Muscle of leg (tissue), 11 donors: Measurements from ENCODE around the gene NUP153. TPM values are rescaled to one million over a fixed set of nuclear protein-coding genes. Genes with fewer than 3 reads are reported as not detected.

Experiments
- DNase-seq: peaks from one replicate; pipeline ENCODE4 v3.0.0; 2013
- H3K27ac ChIP-seq: one replicate; pipeline ENCODE4 v1.5.1; 2013; ENCODE audit warnings: mild to moderate bottlenecking, low read length, control low read depth
- H3K27me3 ChIP-seq: one replicate; pipeline ENCODE4 v1.6.1; 2013; ENCODE audit warnings: low read length; ENCODE audit not compliant: control insufficient read depth, insufficient read depth
- H3K36me3 ChIP-seq: one replicate; pipeline ENCODE4 v1.6.1; 2013; ENCODE audit warnings: low read length; ENCODE audit not compliant: control insufficient read depth, insufficient read depth
- H3K4me1 ChIP-seq: one replicate; pipeline ENCODE4 v1.6.1; 2013; ENCODE audit warnings: low read length; ENCODE audit not compliant: control insufficient read depth, insufficient read depth
- H3K4me3 ChIP-seq: one replicate; pipeline ENCODE4 v1.5.1; 2013; ENCODE audit warnings: low read length, control low read depth
- H3K9me3 ChIP-seq: replicated peaks from 2 replicates; pipeline ENCODE4 v1.6.1; 2013; ENCODE audit warnings: low read depth, low read length; ENCODE audit not compliant: control insufficient read depth
- WGBS: methylation state at CpG from one replicate; pipeline ENCODE4 v1.1.5; 2013; ENCODE audit warnings: missing lambda C conversion rate; ENCODE audit not compliant: insufficient coverage; 5-methylcytosine and 5-hydroxymethylcytosine counted together
- polyA plus RNA-seq, 8 donors: library from polyadenylated mRNA; unstranded; fragments of 120-200 nt; gene quantifications; one replicate each; pipeline versions ENCODE4 v1.2.1 to v1.2.3, GENCODE V29; 2013; ENCODE audit warnings: inconsistent platforms in 1 of 8, low replicate concordance in 1 of 8; ENCODE audit not compliant: insufficient read length in 8 of 8, insufficient read depth in 1 of 8
- total RNA-seq: library from RNA; stranded (reverse); fragments of 120-200 nt; gene quantifications from one replicate; pipeline ENCODE4 v1.2.4, GENCODE V29; 2013

NUP153 gene
- total and polyA plus RNA-seq, 9 donors = 21.2 to 37.3 (median 29.3) TPM

DNA sequence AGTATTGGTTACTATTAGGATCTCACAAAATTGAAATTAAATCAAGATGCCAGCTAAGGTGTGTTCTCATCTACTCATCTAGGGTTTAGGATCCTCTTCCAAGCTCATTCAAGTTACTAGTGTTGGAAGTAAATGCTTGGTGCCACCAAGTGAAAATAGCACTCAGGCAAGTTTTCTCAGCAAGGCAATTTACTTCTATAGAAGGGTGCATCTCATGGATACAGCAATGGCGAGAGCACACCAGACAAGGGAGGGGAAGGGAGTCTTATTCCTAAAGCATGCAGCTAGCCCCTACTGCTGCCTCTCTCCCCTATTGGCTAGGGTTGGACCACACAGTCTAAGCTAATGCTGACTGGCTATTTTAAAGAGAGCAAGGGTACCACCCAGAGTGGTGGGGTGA is 129.7 kb downstream of the NUP153 start:
- H3K4me1 ChIP-seq = no peaks in the 10 kb centered on the region
- peaks cover 11% of the 10 kb centered on the region for H3K9me3 ChIP-seq
- 80% methylated on average over 1 of the region's 1 CpG for WGBS
- H3K36me3 ChIP-seq = no peaks in the 10 kb centered on the region
- peaks cover 3% of the 10 kb centered on the region for H3K27me3 ChIP-seq
- no peak overlapping the region for H3K4me3 ChIP-seq
- H3K27ac ChIP-seq = no peak overlapping the region
- DNase-seq = no peak

DNA sequence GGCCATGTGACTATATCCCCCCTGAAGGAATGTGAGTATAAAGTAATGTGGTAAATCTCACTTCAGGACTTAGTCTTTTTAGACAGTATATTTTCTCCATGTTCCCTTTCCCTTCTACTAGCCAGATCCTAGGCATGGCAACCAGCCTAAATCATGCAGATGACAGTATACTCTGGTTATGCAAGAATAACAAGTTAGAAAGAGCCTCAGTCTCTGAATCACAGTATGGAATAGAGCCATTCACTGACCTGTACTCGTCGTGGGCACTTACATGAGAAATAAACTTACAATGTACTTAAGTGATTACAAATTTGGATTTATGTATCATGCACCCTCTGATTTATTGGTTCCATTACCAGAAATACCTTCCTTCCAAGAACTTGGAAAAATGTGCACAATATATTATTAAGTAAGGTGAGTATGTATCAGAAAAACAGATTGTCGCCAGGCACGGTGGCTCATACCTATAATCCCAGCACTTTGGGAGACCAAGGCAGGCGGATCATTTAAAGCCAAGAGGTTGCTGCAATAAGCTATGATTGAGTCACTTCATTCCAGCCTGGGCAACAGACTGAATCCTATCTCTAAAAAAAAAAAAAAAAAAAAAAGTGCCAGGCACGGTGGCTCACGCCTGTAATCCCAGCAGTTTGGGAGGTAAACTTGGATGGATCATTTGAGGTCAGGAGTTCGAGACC is 131.7 kb downstream of the NUP153 start:
- 80% methylated on average over 1 of the region's 8 CpGs for WGBS
- DNase-seq = no peak
- Histone ChIP-seq H3K27ac (no peak overlapping the region), H3K27me3 (no peaks in the 10 kb centered on the region), H3K4me3 (no peak overlapping the region), H3K36me3 (no peaks in the 10 kb centered on the region), H3K4me1 (no peaks in the 10 kb centered on the region), H3K9me3 (peaks cover 11% of the 10 kb centered on the region)

DNA sequence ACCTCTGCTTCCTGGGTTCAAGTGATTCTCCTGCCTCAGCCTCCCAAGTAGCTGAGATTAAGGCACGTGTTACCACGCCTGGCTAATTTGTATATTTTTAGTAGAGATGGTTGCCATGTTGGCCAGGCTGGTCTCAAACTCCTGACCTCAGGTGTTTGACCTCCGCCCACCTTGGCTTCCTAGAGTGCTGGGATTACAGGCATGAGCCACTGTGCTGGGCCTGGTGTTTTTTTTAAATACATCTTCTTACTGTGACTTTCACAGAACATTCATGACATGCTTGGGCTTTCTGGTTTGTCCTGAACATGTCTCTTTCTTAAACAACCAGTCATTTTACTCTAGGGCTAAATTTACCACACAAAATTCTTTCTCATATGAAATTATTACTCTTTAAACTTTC is 141.3 kb downstream of the NUP153 start:
- DNase-seq = no peak
- Histone ChIP-seq H3K27ac (no peak overlapping the region), H3K4me1 (no peaks in the 10 kb centered on the region), H3K4me3 (no peak overlapping the region), H3K9me3 (peaks cover 11% of the 10 kb centered on the region), H3K27me3 (no peaks in the 10 kb centered on the region), H3K36me3 (no peaks in the 10 kb centered on the region)
- WGBS = 80% methylated on average over 1 of the region's 3 CpGs

Other genes with a start within 250 kb of the NUP153 start
- gene FAM8A1, start 106.6 kb downstream of the NUP153 start, total RNA-seq = 24.8 TPM
- 10 to 100 TPM; 22.0 to 35.2 (median 26.7) TPM for gene FAM8A1, start 106.6 kb downstream of the NUP153 start, polyA plus RNA-seq